Endothelial cell of umbilical vein (primary cell): ENCODE measurements around the gene LSR.

Experiments
- CTCF ChIP-seq, 2 donors: IDR thresholded peaks; 1 replicate in 1 of 2; 2 replicates in 1 of 2; pipeline ENCODE4 v1.5.1; 2011; ENCODE audit warnings: low read length in 2 of 2, mild to moderate bottlenecking in 2 of 2, moderate library complexity in 2 of 2, control low read depth in 1 of 2, inconsistent platforms in 1 of 2, low read depth in 1 of 2; ENCODE audit not compliant: insufficient read depth in 1 of 2; ENCODE audit errors: extremely low read depth in 1 of 2
- EZH2 ChIP-seq: IDR thresholded peaks from 2 replicates; pipeline ENCODE4 v1.6.1; 2012; ENCODE audit warnings: borderline replicate concordance, low read depth, mild to moderate bottlenecking, moderate library complexity, low read length, inconsistent platforms; ENCODE audit not compliant: severe bottlenecking
- FOS ChIP-seq: IDR thresholded peaks from 2 replicates; pipeline ENCODE4 v1.6.1; 2011; ENCODE audit warnings: mild to moderate bottlenecking, low read length, moderate library complexity, borderline replicate concordance; ENCODE audit not compliant: insufficient read depth
- MAX ChIP-seq: IDR thresholded peaks from 2 replicates; pipeline ENCODE4 v1.6.1; 2011; ENCODE audit not compliant: insufficient read depth, insufficient read length
- POLR2A ChIP-seq: IDR thresholded peaks from 2 replicates; pipeline ENCODE4 v1.6.1; 2012; ENCODE audit warnings: low read depth, mild to moderate bottlenecking, control low read depth, low read length
- POLR2AphosphoS5 ChIP-seq: IDR thresholded peaks from 2 replicates; pipeline ENCODE4 v1.6.1; 2012; ENCODE audit warnings: low read depth, mild to moderate bottlenecking, control low read depth, low read length, moderate library complexity; ENCODE audit not compliant: insufficient read depth

- TF ChIP-seq EZH2 (no peak), MAX (no peak), CTCF (IDR thresholded peaks at IDR 0.05; ENCODE audit: extremely low read depth in 1 of 2, insufficient read depth in 1 of 2, low read depth in 1 of 2, low read length in 2 of 2) (no peak), POLR2AphosphoS5 (no peak), FOS (no peak), POLR2A (no peak)
Measured at GRCh38 chr19:35246466-35247092, 2.2 kb upstream of the LSR start.
